HEK293 (cell line): ENCODE data around the gene DBNL.

Experiments used
- CTCF ChIP-seq: fragments of 450-650 bp; formaldehyde crosslinking; IDR thresholded peaks from 2 replicates; pipeline ENCODE4 v1.5.1; 2016; ENCODE audit warnings: missing biosample characterization, missing genetic modification characterization
- GLI4 ChIP-seq: fragments of 450-650 bp; formaldehyde crosslinking; IDR thresholded peaks from 2 replicates; pipeline ENCODE4 v1.5.1; 2016; ENCODE audit warnings: missing biosample characterization, missing genetic modification characterization
- ZFP3 ChIP-seq: fragments of 450-650 bp; formaldehyde crosslinking; IDR thresholded peaks from 2 replicates; pipeline ENCODE4 v1.5.1; 2016; ENCODE audit warnings: low read depth, missing biosample characterization, missing genetic modification characterization
- ZNF791 ChIP-seq: fragments of 450-650 bp; formaldehyde crosslinking; IDR thresholded peaks from 2 replicates; pipeline ENCODE4 v1.5.1; 2016; ENCODE audit warnings: missing biosample characterization, missing genetic modification characterization

- TF ChIP-seq CTCF (tag by site-specific recombination) (no peak), ZFP3 (tag by site-specific recombination) (no peak), ZNF791 (tag by site-specific recombination) (no peak), GLI4 (tag by site-specific recombination) (no peak)
Observed at GRCh38 chr7:44103923-44104859, 59.7 kb downstream of the DBNL start, which contains the start of gene AEBP1.
